ENCODE results near the gene PDE4D. TPM values are rescaled to one million over a fixed set of nuclear protein-coding genes. Genes with fewer than 3 reads are reported as not detected.

Gene PDE4D
- total and polyA plus RNA-seq, 2 of the 4 experiments (the other 2 are of a cell fraction): 1.4 to 7.9 TPM

GRCh38 chr5:59729357-59729756 lies 164.2 kb downstream of the PDE4D start:
- ChIA-PET POLR2A (ENCODE audit: unreplicated experiment) (no interaction called here), CTCF (no interaction called here)
- no peak overlapping the region for H3K4me3 ChIP-seq (ENCODE audit: insufficient read depth, low read depth, low read length)
- no peak for TF ChIP-seq MAZ (IDR thresholded peaks at IDR 0.05; ENCODE audit: borderline replicate concordance, low read depth, low read length)
- TF ChIP-seq MAFK (IDR thresholded peaks at IDR 0.05; ENCODE audit: low read depth, low read length): no peak
- no peak for TF ChIP-seq RFX5 (IDR thresholded peaks at IDR 0.05; ENCODE audit: low read depth, low read length)
- TF ChIP-seq RCOR1 (IDR thresholded peaks at IDR 0.05; ENCODE audit: insufficient replicate concordance, low read length): no peak
- TF ChIP-seq, protein P1, sequence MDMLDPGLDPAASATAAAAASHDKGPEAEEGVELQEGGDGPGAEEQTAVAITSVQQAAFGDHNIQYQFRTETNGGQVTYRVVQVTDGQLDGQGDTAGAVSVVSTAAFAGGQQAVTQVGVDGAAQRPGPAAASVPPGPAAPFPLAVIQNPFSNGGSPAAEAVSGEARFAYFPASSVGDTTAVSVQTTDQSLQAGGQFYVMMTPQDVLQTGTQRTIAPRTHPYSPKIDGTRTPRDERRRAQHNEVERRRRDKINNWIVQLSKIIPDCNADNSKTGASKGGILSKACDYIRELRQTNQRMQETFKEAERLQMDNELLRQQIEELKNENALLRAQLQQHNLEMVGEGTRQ (IDR thresholded peaks at IDR 0.05; ENCODE audit: low read depth, low read length): no peak
- no peak for TF ChIP-seq SMC3 (IDR thresholded peaks at IDR 0.05; ENCODE audit: low read depth, low read length)
- TF ChIP-seq CTCF (conservative IDR thresholded peaks at IDR 0.05; ENCODE audit: low read depth, low read length): no peak
- no peak for TF ChIP-seq FOS (IDR thresholded peaks at IDR 0.05; ENCODE audit: low read depth, low read length)
- no peak for TF ChIP-seq CHD1 (IDR thresholded peaks at IDR 0.05; ENCODE audit: low read depth, low read length)
- no peak for TF ChIP-seq NFE2L2 (IDR thresholded peaks at IDR 0.05; ENCODE audit: low read depth, low read length)
- no peak for TF ChIP-seq POLR2A (IDR thresholded peaks at IDR 0.05; ENCODE audit: low read depth, low read length)
- TF ChIP-seq MXI1 (IDR thresholded peaks at IDR 0.05; ENCODE audit: borderline replicate concordance, low read depth, low read length): no peak
- TF ChIP-seq BHLHE40 (IDR thresholded peaks at IDR 0.05; ENCODE audit: low read depth, low read length): no peak
- no peak for TF ChIP-seq ELK1 (IDR thresholded peaks at IDR 0.05; ENCODE audit: borderline replicate concordance, low read depth, low read length)
- no peak for TF ChIP-seq RAD21 (IDR thresholded peaks at IDR 0.05; ENCODE audit: low read length)
- no peak for TF ChIP-seq CEBPB (IDR thresholded peaks at IDR 0.05; ENCODE audit: low read depth, low read length)
- no peak overlapping the region for H3K27ac ChIP-seq (ENCODE audit: insufficient read depth, low read length)
- in situ Hi-C loops (cut with MboI; ENCODE audit: low sequenced_read_pairs): no loop called here
- no peak overlapping the region for H3K23ac ChIP-seq (ENCODE audit: low read depth, low read length)
- no peak overlapping the region for H3K4ac ChIP-seq (ENCODE audit: low read depth, low read length)
- no peaks in the 10 kb centered on the region for H3K27me3 ChIP-seq (ENCODE audit: control insufficient read depth, insufficient read depth, low read length)
- no peak overlapping the region for H2BK5ac ChIP-seq (ENCODE audit: low read depth, low read length, poor library complexity, severe bottlenecking)
- dilution Hi-C loops (cut with HindIII; ENCODE audit: low sequenced_read_pairs, unreplicated experiment): no loop called here
- H2AK5ac ChIP-seq (ENCODE audit: low read depth, low read length): no peak overlapping the region
- no peak overlapping the region for H2BK20ac ChIP-seq (ENCODE audit: low read depth, low read length)
- H4K8ac ChIP-seq (ENCODE audit: low read depth in 2 of 2, low read length in 2 of 2): no peak overlapping the region
- H2AK9ac ChIP-seq (replicated peaks; ENCODE audit: low read depth, low read length, poor library complexity): no peak overlapping the region
- no peak overlapping the region for H2BK120ac ChIP-seq (ENCODE audit: low read depth, low read length)
- no peaks in the 10 kb centered on the region for H3K4me1 ChIP-seq (ENCODE audit: control insufficient read depth, insufficient read depth, low read length)
- DNase-seq: no peak
- H3K9me3 ChIP-seq (ENCODE audit: control insufficient read depth, insufficient read depth, low read length): no peaks in the 10 kb centered on the region
- intact Hi-C loops (cut with micrococcal nuclease): no loop called here
- H3K36me3 ChIP-seq (ENCODE audit: control insufficient read depth, insufficient read depth, low read length): no peaks in the 10 kb centered on the region
- H3K56ac ChIP-seq (ENCODE audit: extremely low read depth, insufficient read depth, low read length): no peak overlapping the region
- H4K5ac ChIP-seq (ENCODE audit: low read depth, low read length): no peak overlapping the region
- no peak overlapping the region for H3K14ac ChIP-seq (replicated peaks; ENCODE audit: low read depth, low read length)
- no peaks in the 10 kb centered on the region for H3K9me1 ChIP-seq (ENCODE audit: insufficient read depth, low read length)
- no peak overlapping the region for H2BK15ac ChIP-seq (ENCODE audit: low read depth, low read length)
- H2AFZ ChIP-seq (replicated peaks; ENCODE audit: low read length, poor library complexity): no peak overlapping the region
- no peaks in the 10 kb centered on the region for H3K79me1 ChIP-seq (ENCODE audit: low read depth in 1 of 2, low read length in 2 of 2)
- WGBS, 2 experiments (ENCODE audit: extremely low coverage in 2 of 2, insufficient read length in 1 of 2): no CpG with 5 or more reads among the region's 3 CpGs
- no peak for ATAC-seq (ENCODE audit: low read depth)
- BruUV-seq (replicated peaks): no TSS peak
- H3K9ac ChIP-seq (ENCODE audit: low read depth, low read length): no peak overlapping the region
- no peak overlapping the region for H4K91ac ChIP-seq (ENCODE audit: insufficient read depth, low read depth, low read length)
- H4K20me1 ChIP-seq (ENCODE audit: insufficient read depth, low read length): no peaks in the 10 kb centered on the region
- H3K4me2 ChIP-seq (ENCODE audit: low read depth, low read length): no peak overlapping the region
- no peak overlapping the region for H3K18ac ChIP-seq (ENCODE audit: low read depth, low read length)

Measured in IMR-90 (cell line).